ENCODE measurements around the gene ELOVL7. TPM values are rescaled to one million over a fixed set of nuclear protein-coding genes. Genes with fewer than 3 reads are reported as not detected.

The ELOVL7 gene
- total and polyA plus RNA-seq, 2 donors (not counting 1 experiment from before 2014, with no cell fraction given): 0.21 to 0.54 TPM

GRCh38 chr5:60814498-60814897 is 29.6 kb downstream of the ELOVL7 start:
- Histone ChIP-seq H3K27ac (ENCODE audit: low read length in 2 of 2) (no peak overlapping the region), H3K79me2 (ENCODE audit: control insufficient read depth, insufficient read depth, low read length) (no peaks in the 10 kb centered on the region), H4K20me1 (ENCODE audit: control insufficient read depth, insufficient read depth, low read length, poor library complexity, severe bottlenecking) (no peaks in the 10 kb centered on the region), H3K9me3 (ENCODE audit: control extremely low read depth in 1 of 3, control insufficient read depth in 2 of 3, insufficient read depth in 1 of 3, low read length in 2 of 3) (no peaks in the 10 kb centered on the region), H2AFZ (ENCODE audit: insufficient read depth, low read depth, low read length, poor library complexity, severe bottlenecking) (no peak overlapping the region), H3K4me3 (ENCODE audit: control extremely low read depth in 1 of 5, extremely low read depth in 1 of 5, insufficient read depth in 1 of 5, low read depth in 2 of 5, low read length in 4 of 5) (no peak overlapping the region), H3K4me2 (replicated peaks; ENCODE audit: low read depth, low read length, poor library complexity, severe bottlenecking) (no peak overlapping the region), H3K27me3 (replicated peaks in 1 of 4; ENCODE audit: control extremely low read depth in 1 of 4, control insufficient read depth in 3 of 4, insufficient read depth in 4 of 4, low read length in 3 of 4) (no peaks in the 10 kb centered on the region), H3K4me1 (ENCODE audit: control insufficient read depth in 2 of 2, insufficient read depth in 2 of 2, low read length in 2 of 2) (no peaks in the 10 kb centered on the region), H3K9ac (ENCODE audit: low read length) (no peak overlapping the region), H3K36me3 (replicated peaks in 1 of 2; ENCODE audit: control extremely low read depth in 1 of 2, control insufficient read depth in 1 of 2, extremely low read depth in 1 of 2, insufficient read depth in 2 of 2, low read length in 1 of 2) (no peaks in the 10 kb centered on the region)
- no peaks in the 10 kb centered on the region for H3K27me3 Mint-ChIP-seq
- no peak for ATAC-seq (ENCODE audit: low read depth)
- WGBS (ENCODE audit: insufficient coverage): 80% methylated on average over 1 of the region's 2 CpGs
- ChIA-PET POLR2A (no interaction called here), CTCF (no interaction called here)
- DNase-seq: no peak
- intact Hi-C loops (cut with micrococcal nuclease): no loop called here
- H3K4me1 Mint-ChIP-seq: no peaks in the 10 kb centered on the region
- H3K9me3 Mint-ChIP-seq (ENCODE audit: insufficient read depth): peaks cover 2% of the 10 kb centered on the region
- no peak overlapping the region for H3K4me3 Mint-ChIP-seq
- TF ChIP-seq EZH2 (IDR thresholded peaks at IDR 0.05; ENCODE audit: borderline replicate concordance, insufficient read depth, low read depth, low read length, poor library complexity, severe bottlenecking) (no peak), CTCF (IDR thresholded peaks at IDR 0.05) (no peak)
- H3K27ac Mint-ChIP-seq: no peak overlapping the region

GRCh38 chr5:60812426-60812825 is 31.6 kb downstream of the ELOVL7 start:
- H3K27me3 ChIP-seq (replicated peaks in 1 of 4; ENCODE audit: control extremely low read depth in 1 of 4, control insufficient read depth in 3 of 4, insufficient read depth in 4 of 4, low read length in 3 of 4): no peaks in the 10 kb centered on the region
- Mint-ChIP-seq H3K27me3 (no peaks in the 10 kb centered on the region), H3K27ac (no peak overlapping the region), H3K4me1 (no peaks in the 10 kb centered on the region), H3K9me3 (ENCODE audit: insufficient read depth) (peaks cover 2% of the 10 kb centered on the region), H3K4me3 (no peak overlapping the region)
- no peaks in the 10 kb centered on the region for H3K4me1 ChIP-seq (ENCODE audit: control insufficient read depth in 2 of 2, insufficient read depth in 2 of 2, low read length in 2 of 2)
- CTCF ChIA-PET: no interaction called here
- no peaks in the 10 kb centered on the region for H3K36me3 ChIP-seq (replicated peaks in 1 of 2; ENCODE audit: control extremely low read depth in 1 of 2, control insufficient read depth in 1 of 2, extremely low read depth in 1 of 2, insufficient read depth in 2 of 2, low read length in 1 of 2)
- POLR2A ChIA-PET: no interaction called here
- H3K9me3 ChIP-seq (ENCODE audit: control extremely low read depth in 1 of 3, control insufficient read depth in 2 of 3, insufficient read depth in 1 of 3, low read length in 2 of 3): no peaks in the 10 kb centered on the region
- no peak for ATAC-seq (ENCODE audit: low read depth)
- TF ChIP-seq CTCF (IDR thresholded peaks at IDR 0.05): no peak
- no peak for TF ChIP-seq EZH2 (IDR thresholded peaks at IDR 0.05; ENCODE audit: borderline replicate concordance, insufficient read depth, low read depth, low read length, poor library complexity, severe bottlenecking)
- H3K27ac ChIP-seq (ENCODE audit: low read length in 2 of 2): no peak overlapping the region
- H3K4me2 ChIP-seq (replicated peaks; ENCODE audit: low read depth, low read length, poor library complexity, severe bottlenecking): no peak overlapping the region
- DNase-seq: no peak
- H3K79me2 ChIP-seq (ENCODE audit: control insufficient read depth, insufficient read depth, low read length): no peaks in the 10 kb centered on the region
- intact Hi-C loops (cut with micrococcal nuclease): no loop called here
- no peak overlapping the region for H2AFZ ChIP-seq (ENCODE audit: insufficient read depth, low read depth, low read length, poor library complexity, severe bottlenecking)
- no peak overlapping the region for H3K4me3 ChIP-seq (ENCODE audit: control extremely low read depth in 1 of 5, extremely low read depth in 1 of 5, insufficient read depth in 1 of 5, low read depth in 2 of 5, low read length in 4 of 5)
- no peaks in the 10 kb centered on the region for H4K20me1 ChIP-seq (ENCODE audit: control insufficient read depth, insufficient read depth, low read length, poor library complexity, severe bottlenecking)
- no peak overlapping the region for H3K9ac ChIP-seq (ENCODE audit: low read length)
